Adrenal gland (tissue), 19 donors: ENCODE data around the gene CWF19L1. TPM values are rescaled to one million over a fixed set of nuclear protein-coding genes. Genes with fewer than 3 reads are reported as not detected.

Source experiments
- DNase-seq, 7 donors: peaks; one replicate each; pipeline ENCODE4 v3.0.0-alpha.2; 2019 to 2020
- H3K27ac ChIP-seq, 5 donors: fragments of 200-600 bp; sonication (generic) in 4 of 5; 1 replicate in 3 of 5; 2 replicates in 2 of 5; pipeline versions ENCODE4 v1.5.1 to v1.8.0; 2016 to 2020; ENCODE audit warnings: mild to moderate bottlenecking in 1 of 5
- H3K27me3 ChIP-seq: fragments of 200-600 bp; 2 replicates; pipeline ENCODE4 v1.8.0; 2021
- H3K36me3 ChIP-seq, 2 donors: fragments of 200-600 bp; replicated peaks in 1 of 2; 1 replicate in 1 of 2; 2 replicates in 1 of 2; pipeline versions ENCODE4 v1.5.1 to v1.8.0; 2018 to 2022
- H3K4me1 ChIP-seq, 2 donors: fragments of 200-600 bp; replicated peaks in 1 of 2; 1 replicate in 1 of 2; 2 replicates in 1 of 2; pipeline versions ENCODE4 v1.5.1 to v1.8.0; 2018 to 2021
- H3K4me3 ChIP-seq, 4 donors: fragments of 200-600 bp; sonication (generic) in 3 of 4; one replicate each; pipeline ENCODE4 v1.5.1; 2016 to 2018
- H3K9me3 ChIP-seq, 3 donors: fragments of 200-600 bp; sonication (generic) in 1 of 3; replicated peaks in 1 of 3; 1 replicate in 2 of 3; 2 replicates in 1 of 3; pipeline versions ENCODE4 v1.5.1 to v1.8.0; 2016 to 2021
- CTCF ChIP-seq, 6 experiments: fragments of 450-650 bp in 4 of 6; fragments of 200-600 bp in 2 of 6; sonication (generic) in 1 of 6; IDR thresholded peaks; 1 replicate in 5 of 6; 2 replicates in 1 of 6; pipeline versions ENCODE4 v1.5.1 to v1.8.0; 2016 to 2021; ENCODE audit warnings: antibody characterized with exemption in 6 of 6, mild to moderate bottlenecking in 2 of 6, moderate library complexity in 1 of 6
- POLR2A ChIP-seq, 2 donors: fragments of 450-650 bp; IDR thresholded peaks; one replicate each; pipeline ENCODE4 v1.6.1; 2017; ENCODE audit warnings: antibody characterized with exemption in 2 of 2, mild to moderate bottlenecking in 2 of 2, moderate library complexity in 1 of 2
- WGBS, 4 donors: extraction: QIAGEN DNeasy Blood & Tissue Kit in 2 of 4; methylation state at CpG; one replicate each; pipeline versions ENCODE4 v1.1.5 to v1.1.7; 2013 to 2017; 5-methylcytosine and 5-hydroxymethylcytosine counted together
- intact Hi-C, 2 donors: fragments of 100-400 bp; cut with DNase I; formaldehyde crosslinking; loops; one replicate each; pipeline versions ENCODE4 v1.14.1 to v1.15.0; 2022 to 2023
- long read RNA-seq, 10 donors: library from polyadenylated mRNA in 3 of 10; unstranded in 2 of 10; stranded (forward) in 1 of 10; transcript quantifications; one replicate each; pipeline ENCODE4 v2.0.0 and lab custom pipeline, GENCODE V29; 2021 to 2026
- polyA plus RNA-seq, 3 donors: library from polyadenylated mRNA; stranded (reverse); fragments of 200-250 nt in 2 of 3; fragments of 350-450 nt in 1 of 3; fragmentation: Illumina TruSeq in 1 of 3; extraction: RNeasy Lipid Tissue Mini Kit (QIAGEN cat#74804) in 1 of 3; gene quantifications; one replicate each; pipeline ENCODE4 v1.2.3, GENCODE V29; 2013 to 2014
- total RNA-seq, 9 donors: library from RNA; depleted of rRNA in 4 of 9; stranded (reverse); fragments of >200 nt in 4 of 9; fragments of 120-200 nt in 1 of 9; fragmentation: NEBNext Ultra II Directional in 1 of 9; extraction: Animal tissue kit (Norgen Biotek cat#: 25700) in 1 of 9; gene quantifications; one replicate each; pipeline versions ENCODE4 v1.1.0 to v1.2.4, GENCODE V29; 2013 to 2023
- donor health status: healthy with polysubstance abuse.
- donor health status: Bipolar disorder and iron deficiency.
- donor health status: DM: yes; HTN: yes; CAD: no.
- donor health status: DM: no; HTN: no; CAD: no.
- donor health status: DM: no; HTN: no; CAD: no.
- donor health status: DM: yes; HTN: yes; CAD: no.

The CWF19L1 gene
- 10 to 100 TPM; 10.9 to 24.1 (median 15.7) TPM for total RNA-seq
- polyA plus RNA-seq = 10 to 100 TPM; 12.0 to 22.4 (median 13.8) TPM
- long read RNA-seq, donor 1, partial matches to known transcripts = 9 of 13 reads
- long read RNA-seq, donor 1, other reads (novel, unspliced or antisense) = 0 of 13 reads
- long read RNA-seq, donor 2, partial matches to known transcripts = 0 of 1 reads
- long read RNA-seq, donor 2, other reads (novel, unspliced or antisense) = 0 of 1 reads
- long read RNA-seq, donor 3, partial matches to known transcripts = 0 of 1 reads
- long read RNA-seq, donor 3, other reads (novel, unspliced or antisense) = 0 of 1 reads
- long read RNA-seq, donor 4, partial matches to known transcripts = 2 of 8 reads
- long read RNA-seq, donor 4, other reads (novel, unspliced or antisense) = 4 of 8 reads
- long read RNA-seq, donor 5, transcript CWF19L1-201 (14 exons, 1,815 nt) = major isoform, 10 of 16 reads
- long read RNA-seq, donor 5, partial matches to known transcripts = 0 of 16 reads
- long read RNA-seq, donor 5, other reads (novel, unspliced or antisense) = 6 of 16 reads
- long read RNA-seq, donor 6, partial matches to known transcripts = 1 of 4 reads
- long read RNA-seq, donor 6, other reads (novel, unspliced or antisense) = 2 of 4 reads
- long read RNA-seq, donor 7 = 0 reads
- long read RNA-seq, donor 8, partial matches to known transcripts = 0 of 1 reads
- long read RNA-seq, donor 8, other reads (novel, unspliced or antisense) = 0 of 1 reads
- long read RNA-seq, donor 9 = 0 reads
- long read RNA-seq, donor 10, partial matches to known transcripts = 0 of 1 reads
- long read RNA-seq, donor 10, other reads (novel, unspliced or antisense) = 0 of 1 reads

DNA sequence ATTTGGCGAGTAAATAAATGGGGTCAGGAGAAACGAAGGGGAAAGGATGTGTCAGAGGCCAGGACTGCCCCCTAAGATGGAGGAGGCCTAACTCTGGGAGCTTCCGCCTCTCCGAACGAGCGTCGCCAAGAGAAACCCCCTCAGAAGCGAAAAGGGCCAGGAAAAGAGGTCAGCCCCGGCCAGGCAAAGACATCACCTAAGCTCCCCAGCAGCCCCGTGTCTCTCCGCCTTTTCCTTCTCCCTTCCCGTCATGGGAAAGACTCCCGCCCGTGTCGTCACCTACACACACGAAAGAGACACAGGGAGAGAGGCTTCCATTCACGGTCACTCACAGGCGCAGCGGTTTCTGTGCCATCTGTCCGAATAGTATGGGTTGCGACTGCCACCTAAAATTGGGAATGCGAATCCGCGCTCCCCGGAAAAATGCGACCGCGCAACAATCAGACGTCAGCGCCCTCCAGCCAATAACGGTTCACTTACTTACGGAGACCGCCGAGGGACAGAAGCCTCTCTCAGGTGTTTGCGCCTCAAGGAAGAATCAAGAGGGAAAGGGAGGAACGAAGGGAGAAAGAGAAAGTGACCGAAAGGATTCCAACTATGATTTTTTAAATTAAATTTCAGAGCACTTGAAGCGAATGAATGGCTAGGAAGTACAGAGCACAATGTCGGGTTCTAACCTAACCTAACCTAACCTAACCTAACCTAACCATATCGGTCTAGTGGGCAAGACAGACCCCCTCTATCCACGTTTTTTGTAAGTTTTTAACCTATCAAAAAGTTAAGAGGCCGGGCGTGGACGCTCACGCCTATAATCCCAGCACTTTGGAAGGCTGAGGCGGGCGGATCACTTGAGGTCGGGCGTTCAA lies at the start of gene CWF19L1:
Gene CWF19L1 (minus strand): TSS at position 400 of the 866 bp plus-strand sequence. CDS start 45 bp downstream, at position 355.
- no peaks in the 10 kb centered on the region for H3K9me3 ChIP-seq
- TF ChIP-seq CTCF (IDR thresholded peaks at IDR 0.05) (no peak), POLR2A (IDR thresholded peaks at IDR 0.05) (peak; percentile 64 to 76)
- H3K4me3 ChIP-seq = peak within 1 kb of the TSS; percentile 45 to 92 (median 61)
- H3K27me3 ChIP-seq = no peaks in the 10 kb centered on the region
- peaks cover 8 to 15% of the 10 kb centered on the region in 2 donors for H3K4me1 ChIP-seq
- WGBS, 4 donors = 1 to 3% (median 1%) methylated on average over 39 to 49 of the region's 49 CpGs
- DNase-seq = peak; percentile 90 to 97 (median 92)
- H3K36me3 ChIP-seq = no peaks in the 10 kb centered on the region
- intact Hi-C loops = no loop called here
- peak within 1 kb of the TSS in 4 of 5 donors; percentile 72 to 90 (median 84) for H3K27ac ChIP-seq

GRCh38 chr10:100315615-100316014 lies 48.2 kb upstream of the CWF19L1 start:
- 67 to 84% (median 76%) methylated on average over 4 of the region's 4 CpGs for WGBS, 4 donors
- peaks cover 32% of the 10 kb centered on the region for H3K27me3 ChIP-seq
- H3K27ac ChIP-seq = no peak overlapping the region
- DNase-seq = no peak
- no peaks in the 10 kb centered on the region for H3K4me1 ChIP-seq
- TF ChIP-seq POLR2A (IDR thresholded peaks at IDR 0.05) (no peak), CTCF (IDR thresholded peaks at IDR 0.05) (no peak)
- H3K36me3 ChIP-seq = no peaks in the 10 kb centered on the region
- no peaks in the 10 kb centered on the region for H3K9me3 ChIP-seq
- intact Hi-C loops = no loop called here
- no peak overlapping the region for H3K4me3 ChIP-seq

DNA sequence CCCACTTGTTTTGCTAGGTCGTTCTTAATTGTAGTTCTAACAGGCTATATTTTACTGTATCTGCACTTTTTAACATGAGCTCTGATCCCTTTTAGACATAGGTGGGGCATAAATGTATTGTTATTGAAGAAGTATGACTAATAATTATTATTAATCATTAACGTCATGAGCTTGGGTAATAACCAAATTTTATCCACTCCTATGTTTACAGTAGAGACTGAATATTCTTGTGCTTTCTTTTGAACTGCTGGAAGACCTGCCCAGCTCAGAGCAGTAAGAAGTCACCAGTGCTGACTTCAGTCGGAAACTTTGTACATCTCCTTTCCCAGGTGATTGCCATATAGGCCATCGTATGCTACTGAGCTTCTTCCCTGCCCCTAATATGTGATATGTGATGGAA lies 43.9 kb upstream of the CWF19L1 start:
- TF ChIP-seq POLR2A (IDR thresholded peaks at IDR 0.05) = no peak
- no peak for TF ChIP-seq CTCF (IDR thresholded peaks at IDR 0.05)
- intact Hi-C loops = no loop called here
- Histone ChIP-seq H3K36me3 (no peaks in the 10 kb centered on the region), H3K4me1 (no peaks in the 10 kb centered on the region), H3K27me3 (peaks cover 14% of the 10 kb centered on the region), H3K9me3 (no peaks in the 10 kb centered on the region), H3K4me3 (no peak overlapping the region), H3K27ac (no peak overlapping the region)
- 66 to 81% (median 75%) methylated on average over 4 of the region's 4 CpGs for WGBS, 4 donors
- no peak for DNase-seq
